Measurements from ENCODE around the gene DYRK3.

Gene DYRK3

GRCh38 chr1:206647224-206647623, 11.9 kb downstream of the DYRK3 start:
- no peaks in the 10 kb centered on the region for H3K9me3 ChIP-seq (ENCODE audit: control insufficient read depth in 1 of 2, low read length in 2 of 2)
- no peak overlapping the region for H3K4me3 ChIP-seq (ENCODE audit: low read depth in 1 of 2, low read length in 2 of 2)
- no peak overlapping the region for H3K9ac ChIP-seq (ENCODE audit: low read depth in 1 of 2, low read length in 2 of 2)
- H3K36me3 ChIP-seq (ENCODE audit: control insufficient read depth in 1 of 2, insufficient read depth in 2 of 2, low read length in 2 of 2) = no peaks in the 10 kb centered on the region
- no peak overlapping the region for H3K27ac ChIP-seq (ENCODE audit: low read depth, low read length)
- H3K27me3 ChIP-seq (ENCODE audit: control insufficient read depth in 1 of 2, insufficient read depth in 2 of 2, low read length in 2 of 2) = no peaks in the 10 kb centered on the region
- H3K4me1 ChIP-seq (ENCODE audit: control insufficient read depth in 1 of 2, insufficient read depth in 2 of 2, low read length in 2 of 2) = no peaks in the 10 kb centered on the region

GRCh38 chr1:206649261-206649921, 14.1 kb downstream of the DYRK3 start:
- Histone ChIP-seq H3K27me3 (ENCODE audit: control insufficient read depth in 1 of 2, insufficient read depth in 2 of 2, low read length in 2 of 2) (no peaks in the 10 kb centered on the region), H3K4me3 (ENCODE audit: low read depth in 1 of 2, low read length in 2 of 2) (no peak overlapping the region), H3K4me1 (ENCODE audit: control insufficient read depth in 1 of 2, insufficient read depth in 2 of 2, low read length in 2 of 2) (peaks cover 0 to 7% of the 10 kb centered on the region in 2 donors), H3K9me3 (ENCODE audit: control insufficient read depth in 1 of 2, low read length in 2 of 2) (no peaks in the 10 kb centered on the region), H3K9ac (ENCODE audit: low read depth in 1 of 2, low read length in 2 of 2) (no peak overlapping the region), H3K36me3 (ENCODE audit: control insufficient read depth in 1 of 2, insufficient read depth in 2 of 2, low read length in 2 of 2) (no peaks in the 10 kb centered on the region), H3K27ac (ENCODE audit: low read depth, low read length) (no peak overlapping the region)

GRCh38 chr1:206651014-206651413, 15.7 kb downstream of the DYRK3 start:
- Histone ChIP-seq H3K27me3 (ENCODE audit: control insufficient read depth in 1 of 2, insufficient read depth in 2 of 2, low read length in 2 of 2) (no peaks in the 10 kb centered on the region), H3K4me1 (ENCODE audit: control insufficient read depth in 1 of 2, insufficient read depth in 2 of 2, low read length in 2 of 2) (peaks cover 0 to 7% of the 10 kb centered on the region in 2 donors), H3K27ac (ENCODE audit: low read depth, low read length) (no peak overlapping the region), H3K4me3 (ENCODE audit: low read depth in 1 of 2, low read length in 2 of 2) (no peak overlapping the region), H3K9ac (ENCODE audit: low read depth in 1 of 2, low read length in 2 of 2) (no peak overlapping the region), H3K36me3 (ENCODE audit: control insufficient read depth in 1 of 2, insufficient read depth in 2 of 2, low read length in 2 of 2) (no peaks in the 10 kb centered on the region), H3K9me3 (ENCODE audit: control insufficient read depth in 1 of 2, low read length in 2 of 2) (no peaks in the 10 kb centered on the region)

GRCh38 chr1:206651958-206652890, 16.9 kb downstream of the DYRK3 start:
- no peaks in the 10 kb centered on the region for H3K36me3 ChIP-seq (ENCODE audit: control insufficient read depth in 1 of 2, insufficient read depth in 2 of 2, low read length in 2 of 2)
- no peaks in the 10 kb centered on the region for H3K9me3 ChIP-seq (ENCODE audit: control insufficient read depth in 1 of 2, low read length in 2 of 2)
- H3K9ac ChIP-seq (ENCODE audit: low read depth in 1 of 2, low read length in 2 of 2) = no peak overlapping the region
- H3K4me3 ChIP-seq (ENCODE audit: low read depth in 1 of 2, low read length in 2 of 2) = no peak overlapping the region
- H3K27ac ChIP-seq (ENCODE audit: low read depth, low read length) = no peak overlapping the region
- H3K27me3 ChIP-seq (ENCODE audit: control insufficient read depth in 1 of 2, insufficient read depth in 2 of 2, low read length in 2 of 2) = no peaks in the 10 kb centered on the region
- H3K4me1 ChIP-seq (ENCODE audit: control insufficient read depth in 1 of 2, insufficient read depth in 2 of 2, low read length in 2 of 2) = peaks cover 0 to 7% of the 10 kb centered on the region in 2 donors

- no peak overlapping the region for H3K9ac ChIP-seq (ENCODE audit: low read depth in 1 of 2, low read length in 2 of 2)
- H3K4me1 ChIP-seq (ENCODE audit: control insufficient read depth in 1 of 2, insufficient read depth in 2 of 2, low read length in 2 of 2) = peaks cover 9 to 16% of the 10 kb centered on the region in 2 donors
- no peaks in the 10 kb centered on the region for H3K36me3 ChIP-seq (ENCODE audit: control insufficient read depth in 1 of 2, insufficient read depth in 2 of 2, low read length in 2 of 2)
- H3K27ac ChIP-seq (ENCODE audit: low read depth, low read length) = no peak overlapping the region
- no peaks in the 10 kb centered on the region for H3K9me3 ChIP-seq (ENCODE audit: control insufficient read depth in 1 of 2, low read length in 2 of 2)
- H3K27me3 ChIP-seq (ENCODE audit: control insufficient read depth in 1 of 2, insufficient read depth in 2 of 2, low read length in 2 of 2) = no peaks in the 10 kb centered on the region
- H3K4me3 ChIP-seq (ENCODE audit: low read depth in 1 of 2, low read length in 2 of 2) = no peak overlapping the region
These were observed 18.6 kb downstream of the DYRK3 start for GRCh38 chr1:206653715-206654459.

- H3K27me3 ChIP-seq (ENCODE audit: control insufficient read depth in 1 of 2, insufficient read depth in 2 of 2, low read length in 2 of 2) = no peaks in the 10 kb centered on the region
- H3K4me1 ChIP-seq (ENCODE audit: control insufficient read depth in 1 of 2, insufficient read depth in 2 of 2, low read length in 2 of 2) = peaks cover 18 to 26% of the 10 kb centered on the region in 2 donors
- no peak overlapping the region for H3K27ac ChIP-seq (ENCODE audit: low read depth, low read length)
- no peak overlapping the region for H3K9ac ChIP-seq (ENCODE audit: low read depth in 1 of 2, low read length in 2 of 2)
- H3K4me3 ChIP-seq (ENCODE audit: low read depth in 1 of 2, low read length in 2 of 2) = no peak overlapping the region
- no peaks in the 10 kb centered on the region for H3K36me3 ChIP-seq (ENCODE audit: control insufficient read depth in 1 of 2, insufficient read depth in 2 of 2, low read length in 2 of 2)
- no peaks in the 10 kb centered on the region for H3K9me3 ChIP-seq (ENCODE audit: control insufficient read depth in 1 of 2, low read length in 2 of 2)
These were observed 19.5 kb downstream of the DYRK3 start for GRCh38 chr1:206654828-206655227.

- no peak overlapping the region for H3K9ac ChIP-seq (ENCODE audit: low read depth in 1 of 2, low read length in 2 of 2)
- peaks cover 24 to 31% of the 10 kb centered on the region in 2 donors for H3K4me1 ChIP-seq (ENCODE audit: control insufficient read depth in 1 of 2, insufficient read depth in 2 of 2, low read length in 2 of 2)
- no peaks in the 10 kb centered on the region for H3K9me3 ChIP-seq (ENCODE audit: control insufficient read depth in 1 of 2, low read length in 2 of 2)
- no peak overlapping the region for H3K27ac ChIP-seq (ENCODE audit: low read depth, low read length)
- no peaks in the 10 kb centered on the region for H3K36me3 ChIP-seq (ENCODE audit: control insufficient read depth in 1 of 2, insufficient read depth in 2 of 2, low read length in 2 of 2)
- H3K4me3 ChIP-seq (ENCODE audit: low read depth in 1 of 2, low read length in 2 of 2) = no peak overlapping the region
- H3K27me3 ChIP-seq (ENCODE audit: control insufficient read depth in 1 of 2, insufficient read depth in 2 of 2, low read length in 2 of 2) = no peaks in the 10 kb centered on the region
These were observed 20.1 kb downstream of the DYRK3 start for GRCh38 chr1:206655471-206655882.

GRCh38 chr1:206656936-206657335, 21.6 kb downstream of the DYRK3 start:
- Histone ChIP-seq H3K9me3 (ENCODE audit: control insufficient read depth in 1 of 2, low read length in 2 of 2) (no peaks in the 10 kb centered on the region), H3K27ac (ENCODE audit: low read depth, low read length) (no peak overlapping the region), H3K9ac (ENCODE audit: low read depth in 1 of 2, low read length in 2 of 2) (no peak overlapping the region), H3K4me1 (ENCODE audit: control insufficient read depth in 1 of 2, insufficient read depth in 2 of 2, low read length in 2 of 2) (peaks cover 24 to 31% of the 10 kb centered on the region in 2 donors), H3K4me3 (ENCODE audit: low read depth in 1 of 2, low read length in 2 of 2) (no peak overlapping the region), H3K36me3 (ENCODE audit: control insufficient read depth in 1 of 2, insufficient read depth in 2 of 2, low read length in 2 of 2) (no peaks in the 10 kb centered on the region), H3K27me3 (ENCODE audit: control insufficient read depth in 1 of 2, insufficient read depth in 2 of 2, low read length in 2 of 2) (no peaks in the 10 kb centered on the region)

- H3K27me3 ChIP-seq (ENCODE audit: control insufficient read depth in 1 of 2, insufficient read depth in 2 of 2, low read length in 2 of 2) = no peaks in the 10 kb centered on the region
- H3K9me3 ChIP-seq (ENCODE audit: control insufficient read depth in 1 of 2, low read length in 2 of 2) = no peaks in the 10 kb centered on the region
- H3K4me3 ChIP-seq (ENCODE audit: low read depth in 1 of 2, low read length in 2 of 2) = no peak overlapping the region
- H3K36me3 ChIP-seq (ENCODE audit: control insufficient read depth in 1 of 2, insufficient read depth in 2 of 2, low read length in 2 of 2) = no peaks in the 10 kb centered on the region
- H3K9ac ChIP-seq (ENCODE audit: low read depth in 1 of 2, low read length in 2 of 2) = no peak overlapping the region
- no peak overlapping the region for H3K27ac ChIP-seq (ENCODE audit: low read depth, low read length)
- H3K4me1 ChIP-seq (ENCODE audit: control insufficient read depth in 1 of 2, insufficient read depth in 2 of 2, low read length in 2 of 2) = peaks cover 24 to 31% of the 10 kb centered on the region in 2 donors
These were observed 22.4 kb downstream of the DYRK3 start for GRCh38 chr1:206657751-206658150.

All from duodenal mucosa (tissue), 2 donors.